HG02798 (cell line): ENCODE results near the gene PNPLA2.
A peak's percentile ranks its signal among the peaks of the same experiment; 100 is the strongest.

ENCODE experiments used
- ATAC-seq: cut with Tn5 transposase; IDR thresholded peaks from one replicate; pipeline ENCODE4 v1.9.1; 2021; ENCODE audit warnings: mild to moderate bottlenecking; ENCODE audit not compliant: unreplicated experiment, poor library complexity

The PNPLA2 gene

DNA sequence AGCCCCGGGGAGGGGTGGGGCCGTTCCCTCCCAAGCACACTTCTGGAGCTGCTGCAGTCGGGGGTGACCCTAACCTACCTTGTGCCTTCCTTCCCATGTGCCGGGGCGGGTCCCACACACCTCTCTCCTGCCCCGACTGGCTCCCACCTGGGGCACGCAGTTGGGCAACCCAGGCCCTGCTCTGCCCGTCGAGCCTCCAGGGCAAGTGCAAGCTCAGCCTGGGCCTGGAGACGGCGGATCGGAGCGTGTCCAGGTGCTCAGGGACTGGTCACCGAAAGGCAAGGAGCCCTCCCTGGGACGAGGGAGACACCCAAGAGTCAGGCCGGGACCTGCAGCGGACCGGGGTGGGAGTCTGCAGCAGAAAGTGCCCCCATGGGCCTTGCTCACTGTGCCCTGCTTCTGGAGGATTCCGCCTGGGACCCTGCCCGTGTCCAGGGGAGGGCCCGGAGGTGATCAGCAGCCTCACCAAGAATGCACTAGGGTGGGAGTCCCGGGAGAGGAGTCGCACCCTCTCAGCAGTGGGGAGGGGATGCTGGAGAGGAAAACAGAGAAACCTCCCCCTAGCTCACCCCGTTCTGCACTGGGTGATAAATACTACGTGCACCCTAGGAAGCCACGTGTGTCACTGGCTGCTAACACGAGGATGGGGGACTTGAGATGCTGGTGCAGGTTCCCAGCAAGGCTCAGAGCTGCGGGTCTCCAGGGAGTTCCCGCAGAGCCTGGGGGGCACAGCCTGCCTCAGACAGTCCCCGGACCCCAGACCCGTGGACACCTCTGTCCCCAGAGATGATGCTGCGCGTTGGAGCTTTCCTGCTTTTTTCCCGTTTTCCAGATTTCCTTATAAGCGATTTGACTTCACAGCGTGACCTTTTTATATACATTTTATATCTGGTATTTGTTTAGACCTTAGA lies 36.2 kb upstream of the PNPLA2 start:
- ATAC-seq, result no peak

DNA sequence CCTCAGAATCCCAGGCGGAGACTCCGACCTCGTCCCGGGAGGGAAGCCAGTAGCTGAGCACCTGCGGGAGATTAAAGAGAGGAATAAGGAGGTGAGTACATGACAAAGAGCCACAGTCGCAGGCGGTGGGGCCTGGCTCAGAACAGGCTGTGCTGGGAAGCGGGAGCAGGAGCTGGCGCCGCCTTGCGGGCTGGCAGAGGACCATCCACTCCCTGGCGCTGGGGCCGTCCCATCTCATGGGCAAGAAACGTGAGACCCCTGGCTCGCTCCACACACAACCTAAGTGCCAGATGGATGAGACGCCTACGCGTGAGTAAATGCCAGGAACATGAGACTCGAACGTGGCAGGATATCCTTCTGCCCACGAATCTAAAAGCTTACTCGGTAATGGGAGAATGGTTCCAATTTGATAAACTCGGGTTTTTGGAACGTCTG lies 35.1 kb upstream of the PNPLA2 start:
- ATAC-seq, result no peak

DNA sequence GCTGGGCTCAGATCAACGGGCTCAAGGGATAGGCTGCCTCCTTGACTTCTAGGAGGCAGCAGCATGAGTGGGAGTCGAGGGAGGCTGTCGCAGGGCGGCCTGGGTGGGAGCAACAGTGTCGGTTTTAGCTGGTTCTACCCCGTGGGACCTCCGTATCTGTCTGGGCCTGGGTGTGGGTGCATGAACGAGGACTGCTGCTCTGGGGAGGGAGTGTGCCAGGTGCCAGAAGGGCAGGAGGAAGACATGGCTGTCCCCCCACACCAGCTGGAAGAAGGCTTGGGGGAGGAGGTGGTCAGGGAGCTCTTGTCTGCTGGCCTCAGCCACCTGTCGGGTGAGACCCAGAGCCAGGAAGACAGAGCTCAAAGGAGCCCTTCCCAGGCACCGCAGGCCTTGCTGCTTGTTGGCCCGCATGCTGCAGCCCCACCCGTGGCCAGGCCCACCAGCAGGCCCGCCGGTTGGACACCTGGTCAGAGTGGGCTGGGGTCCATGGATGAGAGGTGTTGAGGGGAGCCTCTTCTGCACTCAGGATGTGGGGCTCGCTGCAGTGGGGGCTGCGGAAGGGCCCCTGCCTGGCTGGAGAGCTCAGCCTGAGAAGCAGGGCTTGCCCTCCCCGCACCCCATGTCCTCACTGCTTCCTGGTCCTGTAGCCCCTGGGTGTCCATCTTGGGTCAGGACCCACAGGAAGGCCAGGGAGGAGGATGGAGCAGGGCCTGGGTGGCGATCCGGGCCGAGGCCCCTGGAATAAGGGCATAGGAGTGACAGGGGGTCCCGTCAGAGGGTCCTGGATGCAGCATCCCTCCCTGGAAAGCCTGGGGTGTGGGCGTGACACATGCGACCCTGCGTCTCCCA lies 32.3 kb upstream of the PNPLA2 start:
- ATAC-seq, result no peak

DNA sequence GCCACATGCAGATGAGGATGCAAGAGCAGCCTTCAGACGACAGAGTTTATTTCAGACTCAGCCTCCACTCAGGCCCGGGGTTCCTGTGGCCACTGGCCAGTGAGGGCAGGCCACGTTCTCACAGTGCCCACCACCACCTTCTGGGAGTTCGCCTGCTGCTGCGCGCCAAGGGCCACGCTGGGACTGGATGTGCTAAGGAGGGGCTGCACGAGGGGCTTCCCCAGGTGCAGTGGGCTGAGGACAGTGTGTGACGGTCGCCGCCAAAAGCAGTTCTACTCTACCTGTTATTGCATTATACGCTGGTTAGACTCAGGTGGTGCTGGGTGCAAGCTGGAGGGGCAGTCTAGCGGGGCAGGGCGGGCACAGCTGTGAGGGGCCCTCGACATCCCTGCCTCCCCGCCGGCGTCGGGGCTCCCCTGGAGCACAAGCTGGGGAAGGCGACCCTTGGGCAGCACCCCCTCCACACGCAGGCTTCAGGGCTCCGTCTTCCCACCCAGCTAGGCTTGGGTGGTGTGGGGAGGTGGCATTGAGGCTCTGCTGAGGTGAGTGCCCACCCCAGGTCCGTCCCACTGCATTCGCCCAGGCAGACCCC lies 31.5 kb upstream of the PNPLA2 start:
- ATAC-seq, result no peak

DNA sequence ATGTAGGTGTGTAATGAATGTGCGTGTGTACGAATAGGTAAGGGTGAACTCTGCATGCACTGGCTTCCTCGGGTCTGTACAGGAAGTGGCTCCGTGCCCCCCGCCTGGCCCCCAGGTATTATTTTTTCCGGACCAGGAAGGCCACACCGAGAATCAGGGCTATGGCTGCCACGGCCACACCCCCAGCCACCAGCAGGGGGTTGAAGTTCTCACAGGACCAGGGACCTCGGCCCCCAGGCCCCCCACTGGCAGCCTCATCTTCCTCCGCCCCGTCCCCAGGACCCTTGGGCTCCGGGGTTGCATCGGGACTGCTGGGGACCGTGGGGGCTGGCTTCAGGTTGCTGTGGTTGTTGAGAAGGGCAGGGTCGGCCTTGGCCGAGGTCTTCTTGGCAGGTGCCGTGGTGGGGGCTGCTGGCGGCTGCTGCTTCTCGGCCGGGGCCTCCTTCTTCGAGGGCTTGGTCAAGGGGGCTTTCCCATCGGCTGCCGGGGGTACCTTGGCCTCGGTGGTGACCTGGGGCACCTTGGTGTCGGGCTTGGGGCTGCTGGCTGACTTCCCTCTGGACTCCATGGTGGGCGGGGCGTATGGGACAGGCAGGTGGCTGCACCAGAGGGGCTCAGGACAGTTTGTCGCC lies 30.6 kb upstream of the PNPLA2 start:
- no peak for ATAC-seq

DNA sequence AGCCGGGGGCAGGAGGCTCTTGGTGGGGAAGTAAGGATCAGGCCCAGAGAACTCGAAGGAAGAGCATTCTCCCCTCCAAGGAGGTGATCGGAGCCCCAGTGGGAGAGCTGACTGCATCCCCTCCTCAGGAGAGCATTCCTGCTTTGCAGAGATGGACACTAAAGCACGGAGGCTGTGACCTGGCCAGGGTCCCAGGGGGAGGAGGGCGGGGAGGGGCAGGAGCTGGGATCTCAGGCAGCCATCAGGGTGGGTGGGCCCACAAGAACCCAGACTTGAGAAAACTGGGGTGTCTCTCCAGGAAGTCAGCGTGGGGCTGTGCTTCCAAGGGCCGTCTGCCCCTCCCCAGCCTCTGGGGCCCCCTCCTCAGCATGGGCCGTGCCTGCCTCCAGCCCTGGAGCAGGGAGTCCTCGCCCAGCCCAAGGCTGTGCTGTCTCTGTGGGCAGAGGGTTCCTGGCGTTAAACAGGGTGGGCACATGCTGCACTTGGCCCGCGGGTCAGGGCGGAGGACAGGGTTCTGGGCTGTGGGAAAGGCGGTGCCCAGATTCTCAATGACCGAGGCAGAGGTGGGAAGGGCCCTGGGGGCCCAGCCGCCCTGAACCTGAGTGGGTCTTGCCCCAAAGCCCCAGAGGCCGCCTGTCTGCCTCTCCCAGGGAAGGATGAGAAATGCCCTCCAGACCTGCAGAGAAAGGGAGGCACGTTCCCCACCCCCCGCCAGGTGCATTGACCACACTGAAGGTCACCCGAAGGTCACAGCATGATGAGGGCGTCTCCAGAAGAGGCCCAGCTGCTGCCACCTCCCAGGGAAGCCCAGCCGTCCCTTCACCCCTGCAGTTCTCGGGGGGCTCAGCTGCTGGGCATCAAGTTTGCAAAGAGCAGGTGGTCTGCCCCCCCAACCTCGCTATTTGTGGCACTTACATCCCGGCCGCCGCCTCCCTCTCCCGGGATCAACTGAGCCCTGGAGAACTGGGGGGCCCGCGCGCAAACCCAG lies 29.5 kb upstream of the PNPLA2 start:
- ATAC-seq, result no peak

DNA sequence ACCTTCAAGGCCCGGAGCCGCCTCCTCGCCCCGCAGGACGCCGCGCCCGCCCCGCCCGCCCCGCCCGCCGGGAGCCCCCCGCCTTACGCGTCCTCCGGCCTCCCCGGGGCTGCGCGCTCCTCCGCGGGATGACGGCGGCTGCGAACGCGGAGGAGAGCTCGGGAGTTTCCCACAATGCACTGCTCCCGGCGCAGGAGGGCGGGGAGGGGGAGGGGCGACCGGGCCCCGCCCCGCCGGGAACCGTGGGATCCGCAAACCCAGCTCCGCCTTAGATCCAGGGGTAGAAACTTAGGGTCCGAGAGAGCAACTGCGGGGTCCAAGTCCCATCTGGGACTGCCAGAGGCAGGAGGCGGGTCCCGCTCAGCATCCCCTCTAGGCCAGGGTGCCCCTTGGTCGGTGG lies 28.8 kb upstream of the PNPLA2 start, which contains the start of gene CEND1:
CEND1 (minus strand) TSS at position 148 of the 400 bp plus-strand sequence. CDS start 1,514 bp downstream, outside the sequence.
- peak; percentile 44 for ATAC-seq

DNA sequence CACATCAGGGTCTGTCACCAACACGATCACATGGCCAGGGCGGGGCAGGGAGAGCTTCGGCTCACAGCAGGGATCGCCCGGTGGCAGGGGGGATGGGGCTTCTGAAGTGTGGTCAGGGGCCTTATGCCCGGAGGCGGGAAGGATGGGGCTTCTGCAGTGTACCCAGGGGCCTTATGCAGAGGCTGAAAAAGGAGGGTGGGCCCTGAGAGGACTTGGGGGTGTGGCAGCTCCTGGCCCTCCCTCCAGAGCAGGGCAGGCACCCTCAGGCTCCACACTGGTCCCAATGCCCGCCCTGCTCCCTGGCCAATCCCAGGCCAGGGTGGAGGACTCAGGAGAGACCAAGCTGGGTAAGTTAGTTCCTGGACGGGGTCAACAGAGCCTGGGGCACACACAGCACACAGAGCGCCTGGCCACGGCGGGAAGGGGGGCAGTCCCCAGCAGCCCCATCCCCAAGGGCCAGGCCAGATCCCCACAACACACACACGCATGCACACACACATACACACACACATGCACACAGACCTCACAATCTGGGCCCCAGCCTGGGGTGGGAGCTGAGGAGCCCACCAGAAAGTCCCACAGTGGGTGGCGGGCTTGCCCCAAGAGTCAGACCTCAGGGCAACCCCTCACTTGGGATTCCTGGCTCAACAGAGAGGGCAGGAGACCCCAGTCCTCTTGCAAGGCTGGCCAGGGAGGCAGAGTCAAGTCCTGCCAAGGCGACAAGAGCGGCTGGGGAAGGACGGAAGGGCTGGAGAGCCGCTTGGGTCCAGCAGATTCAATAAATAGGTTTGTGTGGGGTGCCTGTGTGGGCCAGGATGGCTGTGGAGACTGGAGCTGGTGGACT lies 27.8 kb upstream of the PNPLA2 start:
- no peak for ATAC-seq

DNA sequence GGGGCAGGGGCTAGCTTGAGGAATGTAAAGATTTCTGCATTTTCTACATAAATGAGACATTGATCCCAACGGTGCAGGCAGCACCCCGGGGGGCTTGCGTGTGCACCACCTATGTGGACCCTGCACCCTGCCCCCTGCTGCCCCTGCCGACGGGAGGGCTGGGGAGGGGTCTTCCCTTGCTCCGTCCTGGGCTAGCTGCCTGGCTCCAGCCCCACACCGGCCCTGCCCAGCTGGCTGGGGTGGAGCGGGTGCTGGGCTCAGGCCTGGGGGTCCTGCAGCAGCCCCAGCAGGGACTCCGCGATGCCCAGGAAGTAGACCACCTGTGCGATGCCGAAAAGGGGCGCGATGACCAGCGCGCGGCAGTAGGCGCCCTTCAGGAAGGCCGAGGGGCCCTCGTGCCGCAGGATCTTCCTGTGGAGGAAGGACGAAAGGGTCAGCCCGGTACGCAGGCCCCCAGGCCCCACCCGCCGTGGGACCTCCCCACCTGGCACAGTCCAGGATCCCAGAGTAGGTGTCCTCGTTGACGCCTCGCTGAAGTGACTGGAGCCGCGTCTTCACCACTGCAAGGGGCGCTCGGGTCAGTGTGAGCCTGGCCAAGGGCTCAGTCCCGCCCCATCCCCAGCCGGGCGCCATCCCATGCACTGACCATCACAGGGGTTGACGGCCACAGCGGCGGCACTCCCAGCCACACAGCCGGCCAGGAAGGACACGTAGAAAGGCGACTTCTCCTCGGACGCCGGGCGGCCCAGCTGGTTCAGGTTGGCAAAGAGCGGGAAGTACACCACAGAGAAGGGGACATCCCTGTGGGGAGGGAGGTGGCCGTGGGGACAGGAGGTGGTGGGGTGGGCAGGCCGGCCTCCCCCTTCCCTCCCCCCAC lies 26.8 kb upstream of the PNPLA2 start:
- no peak for ATAC-seq

DNA sequence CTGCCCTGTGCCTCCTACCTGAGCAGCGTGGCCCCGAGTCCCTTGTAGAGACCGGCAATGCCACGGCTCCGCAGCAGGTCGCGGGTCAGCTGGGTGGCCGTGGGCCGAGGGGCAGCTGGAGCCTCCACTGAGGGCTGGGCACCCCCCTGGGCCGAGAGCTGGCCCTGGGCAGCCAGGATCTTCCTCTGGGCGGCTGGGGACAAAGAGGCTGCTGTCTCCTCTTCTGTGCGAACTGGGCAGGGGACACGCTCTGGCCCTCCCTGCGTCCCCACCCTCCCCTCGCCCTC lies 26.2 kb upstream of the PNPLA2 start:
- no peak for ATAC-seq

DNA sequence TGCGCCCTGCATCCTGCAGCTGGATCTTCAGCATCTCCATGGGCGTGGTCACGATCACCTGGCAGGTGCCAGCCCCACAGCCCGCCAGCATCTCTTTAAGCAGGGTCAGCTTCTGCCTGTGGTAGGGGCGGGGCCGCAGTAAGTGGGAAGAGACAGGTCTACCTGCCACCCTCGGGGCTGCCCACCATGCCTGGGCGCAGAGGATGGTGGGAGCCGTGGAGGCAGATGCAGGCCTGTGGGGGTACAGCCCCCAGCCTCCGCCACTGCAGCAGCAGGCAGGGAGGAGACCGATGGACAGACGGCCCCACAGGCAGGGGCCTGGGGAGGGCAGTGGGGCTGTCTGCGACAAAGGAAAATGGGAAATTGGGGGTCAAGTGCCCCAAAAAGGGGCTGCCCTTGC lies 25.8 kb upstream of the PNPLA2 start:
- ATAC-seq, result no peak

DNA sequence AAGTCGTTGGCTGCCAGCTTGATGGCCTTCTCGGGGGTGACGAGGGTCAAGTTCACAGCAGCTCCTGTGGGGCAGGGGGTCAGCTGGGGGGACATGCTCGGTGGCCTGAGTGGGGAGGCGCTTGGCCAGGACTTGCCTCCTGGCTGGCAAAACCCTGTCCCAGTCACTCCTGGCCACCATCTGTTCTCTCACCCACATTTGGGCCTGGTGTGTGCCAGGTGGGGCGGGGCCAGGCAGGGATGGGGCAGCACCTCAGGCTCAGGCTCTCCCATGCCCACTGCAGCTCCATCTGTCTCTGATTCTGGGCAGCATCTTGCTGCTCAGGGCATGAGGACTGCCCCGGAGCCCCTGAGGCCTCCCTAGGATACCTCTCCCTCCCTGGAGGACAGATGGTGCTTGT lies 25.2 kb upstream of the PNPLA2 start:
- no peak for ATAC-seq

DNA sequence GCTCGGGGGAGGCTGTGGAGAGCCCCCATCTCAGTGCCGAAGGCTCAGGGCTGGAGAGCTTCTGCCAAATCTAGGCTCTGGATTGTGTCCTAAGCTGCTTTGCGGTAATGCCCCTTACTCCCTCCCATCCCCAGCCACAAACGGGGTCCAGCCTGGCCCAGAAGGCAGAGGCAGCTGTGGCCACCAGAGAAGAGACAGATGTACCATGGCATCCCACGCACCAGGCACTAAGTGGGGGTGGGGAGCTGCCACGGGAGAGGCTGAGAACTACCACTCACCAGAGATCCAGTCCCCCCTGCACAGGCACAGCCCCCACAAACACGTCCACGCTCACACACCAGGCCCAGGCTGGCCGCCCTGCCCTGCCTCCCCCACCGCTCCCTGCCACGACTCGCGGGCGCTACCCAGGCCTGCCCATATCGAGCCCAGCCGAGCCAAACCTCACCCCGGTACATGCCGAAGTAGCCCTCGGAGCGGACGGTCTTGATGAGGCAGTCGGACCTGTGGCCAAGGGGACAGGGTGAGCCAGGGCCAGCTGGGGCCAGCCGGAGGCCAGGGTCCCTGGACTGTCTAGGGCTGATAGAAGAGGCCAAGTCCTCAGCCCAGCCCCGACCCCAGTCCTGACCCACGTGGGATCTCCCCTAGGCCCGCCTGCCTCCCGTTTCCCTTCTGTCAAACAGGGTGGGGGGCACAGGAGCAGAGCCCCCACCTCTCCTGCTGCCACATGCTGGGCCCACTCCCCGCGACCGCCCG lies 24.5 kb upstream of the PNPLA2 start:
- no peak for ATAC-seq

DNA sequence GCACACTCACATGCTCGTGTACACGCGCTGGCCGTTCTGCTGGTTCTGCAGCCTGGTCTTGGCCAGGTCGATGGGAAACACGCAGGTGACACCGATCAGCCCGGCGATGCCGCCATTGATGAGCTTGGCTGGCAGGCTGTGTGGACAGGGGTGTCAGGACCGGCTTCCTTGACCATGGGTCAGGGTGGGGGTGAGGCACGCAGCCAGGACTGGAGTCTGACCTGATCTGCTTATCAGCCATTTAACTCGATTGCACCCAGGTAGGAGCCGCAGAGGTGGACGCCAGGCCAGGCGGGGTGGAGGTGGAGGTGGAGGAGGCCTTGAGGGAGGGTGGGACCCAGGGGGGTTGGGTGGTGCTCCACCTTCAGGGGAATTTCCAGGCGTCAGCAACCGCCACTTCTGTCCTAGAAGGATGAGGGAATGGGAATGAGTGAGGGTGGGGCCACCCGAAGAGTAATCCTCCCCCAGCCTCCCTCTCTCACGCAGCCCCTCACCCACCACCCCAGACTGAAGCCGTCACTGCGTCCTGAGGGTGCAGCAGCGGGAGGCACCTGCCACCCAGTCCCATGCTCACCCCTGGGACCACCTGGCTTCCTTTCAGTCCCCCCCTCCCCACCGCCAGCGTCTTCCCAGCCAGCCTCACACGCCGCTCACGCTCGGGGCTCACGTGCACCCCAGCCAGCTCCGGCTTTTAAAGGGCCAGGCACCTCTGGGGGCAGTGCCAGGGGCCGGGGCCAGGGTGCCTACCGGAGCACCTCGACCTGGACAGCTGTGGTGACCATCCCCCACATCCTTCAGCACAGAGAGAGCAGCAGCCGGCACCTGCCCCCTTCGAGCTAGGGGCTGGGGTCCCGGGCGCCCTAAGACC lies 23.7 kb upstream of the PNPLA2 start:
- no peak for ATAC-seq

DNA sequence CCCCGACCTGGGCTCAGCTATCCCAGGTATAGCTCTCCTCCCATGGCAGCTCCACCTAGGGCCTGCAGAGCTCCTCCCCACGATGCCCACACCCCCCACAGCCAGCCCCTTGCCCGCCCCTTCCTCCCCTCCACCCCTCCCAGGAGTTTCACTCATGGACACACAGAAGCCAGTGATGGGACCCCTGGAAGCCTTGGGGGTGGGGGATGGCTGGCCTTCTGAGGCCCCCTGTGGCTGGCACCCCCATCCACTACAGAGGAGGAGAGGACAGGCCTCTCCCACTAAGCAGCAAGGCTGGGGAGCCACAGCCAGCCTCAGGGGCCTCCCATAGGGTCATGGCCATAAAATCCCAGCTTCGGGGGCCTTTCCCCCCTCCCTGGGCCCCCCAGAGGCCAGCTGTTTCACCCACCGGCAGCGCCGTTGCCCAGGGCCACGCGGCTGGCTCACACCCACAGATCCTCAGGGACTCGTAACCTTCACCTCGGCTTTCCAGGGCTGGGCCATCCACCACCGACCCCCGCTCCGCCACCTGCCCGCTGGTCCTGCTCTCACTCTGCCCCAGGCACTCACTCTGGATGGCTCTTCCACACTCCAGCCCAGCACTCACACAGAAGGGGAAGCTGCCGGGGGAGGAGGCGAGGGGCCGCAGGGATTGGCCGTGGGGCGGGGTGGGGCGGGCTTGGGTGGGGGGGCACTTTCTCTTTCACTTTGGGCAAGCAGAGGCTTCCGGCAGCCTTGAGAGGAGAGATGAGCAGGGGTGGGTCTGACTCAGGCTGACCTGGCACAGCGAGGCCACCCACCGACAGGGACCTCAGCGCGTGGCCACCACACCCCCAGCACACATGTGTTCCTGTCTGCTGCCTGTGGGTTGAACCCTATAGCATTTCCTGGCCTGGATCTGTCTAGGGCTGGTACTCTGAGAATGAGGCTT lies 22.8 kb upstream of the PNPLA2 start:
- peak; percentile 19 for ATAC-seq
